ENCODE data around the gene GEN1. TPM values are rescaled to one million over a fixed set of nuclear protein-coding genes. Genes with fewer than 3 reads are reported as not detected.

The GEN1 gene
- total RNA-seq, 1 donor from 2014 or later: 44.4 TPM

- TF ChIP-seq, protein P1, sequence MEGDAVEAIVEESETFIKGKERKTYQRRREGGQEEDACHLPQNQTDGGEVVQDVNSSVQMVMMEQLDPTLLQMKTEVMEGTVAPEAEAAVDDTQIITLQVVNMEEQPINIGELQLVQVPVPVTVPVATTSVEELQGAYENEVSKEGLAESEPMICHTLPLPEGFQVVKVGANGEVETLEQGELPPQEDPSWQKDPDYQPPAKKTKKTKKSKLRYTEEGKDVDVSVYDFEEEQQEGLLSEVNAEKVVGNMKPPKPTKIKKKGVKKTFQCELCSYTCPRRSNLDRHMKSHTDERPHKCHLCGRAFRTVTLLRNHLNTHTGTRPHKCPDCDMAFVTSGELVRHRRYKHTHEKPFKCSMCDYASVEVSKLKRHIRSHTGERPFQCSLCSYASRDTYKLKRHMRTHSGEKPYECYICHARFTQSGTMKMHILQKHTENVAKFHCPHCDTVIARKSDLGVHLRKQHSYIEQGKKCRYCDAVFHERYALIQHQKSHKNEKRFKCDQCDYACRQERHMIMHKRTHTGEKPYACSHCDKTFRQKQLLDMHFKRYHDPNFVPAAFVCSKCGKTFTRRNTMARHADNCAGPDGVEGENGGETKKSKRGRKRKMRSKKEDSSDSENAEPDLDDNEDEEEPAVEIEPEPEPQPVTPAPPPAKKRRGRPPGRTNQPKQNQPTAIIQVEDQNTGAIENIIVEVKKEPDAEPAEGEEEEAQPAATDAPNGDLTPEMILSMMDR (IDR thresholded peaks at IDR 0.05; ENCODE audit: partially characterized antibody, unreplicated experiment): no peak
- Mint-ChIP-seq H3K4me3 (ENCODE audit: unreplicated experiment) (no peak overlapping the region), H3K27me3 (ENCODE audit: unreplicated experiment) (no peaks in the 10 kb centered on the region), H3K4me1 (ENCODE audit: low read depth, unreplicated experiment) (no peaks in the 10 kb centered on the region), H3K27ac (ENCODE audit: unreplicated experiment) (no peak overlapping the region), H3K9me3 (ENCODE audit: unreplicated experiment) (no peaks in the 10 kb centered on the region), H3K36me3 (ENCODE audit: unreplicated experiment) (no peaks in the 10 kb centered on the region)
- DNase-seq: no peak
These were observed 43.2 kb upstream of the GEN1 start for GRCh38 chr2:17710547-17711248.

GRCh38 chr2:17713291-17713690 lies 40.6 kb upstream of the GEN1 start:
- Mint-ChIP-seq H3K36me3 (ENCODE audit: unreplicated experiment) (no peaks in the 10 kb centered on the region), H3K27me3 (ENCODE audit: unreplicated experiment) (no peaks in the 10 kb centered on the region), H3K27ac (ENCODE audit: unreplicated experiment) (no peak overlapping the region), H3K9me3 (ENCODE audit: unreplicated experiment) (no peaks in the 10 kb centered on the region), H3K4me1 (ENCODE audit: low read depth, unreplicated experiment) (no peaks in the 10 kb centered on the region), H3K4me3 (ENCODE audit: unreplicated experiment) (no peak overlapping the region)
- DNase-seq: no peak
- TF ChIP-seq, protein P1 (IDR thresholded peaks at IDR 0.05; ENCODE audit: partially characterized antibody, unreplicated experiment): no peak

DNA sequence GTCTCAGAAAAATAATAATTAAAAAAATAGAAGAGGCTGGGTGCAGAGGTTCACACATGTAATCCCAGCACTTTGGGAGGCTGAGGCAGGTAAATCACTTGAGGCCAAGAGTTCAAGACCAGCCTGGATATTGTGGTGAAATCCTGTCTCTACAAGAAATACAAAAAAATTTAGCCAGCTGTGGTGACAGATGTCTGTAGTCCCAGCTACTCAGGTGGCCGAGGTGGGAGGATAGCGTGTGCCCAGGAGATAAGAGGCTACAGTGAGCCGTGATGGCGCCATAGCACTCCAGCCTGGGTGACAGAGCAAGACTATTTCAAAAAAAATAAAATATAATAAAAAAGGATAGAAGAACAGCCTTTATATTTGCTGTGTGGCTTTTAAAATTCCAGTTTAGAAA lies 36.3 kb upstream of the GEN1 start:
- H3K4me1 Mint-ChIP-seq (ENCODE audit: low read depth, unreplicated experiment): no peaks in the 10 kb centered on the region
- no peaks in the 10 kb centered on the region for H3K36me3 Mint-ChIP-seq (ENCODE audit: unreplicated experiment)
- TF ChIP-seq, protein P1 (IDR thresholded peaks at IDR 0.05; ENCODE audit: partially characterized antibody, unreplicated experiment): no peak
- H3K9me3 Mint-ChIP-seq (ENCODE audit: unreplicated experiment): no peaks in the 10 kb centered on the region
- DNase-seq: no peak
- H3K27ac Mint-ChIP-seq (ENCODE audit: unreplicated experiment): no peak overlapping the region
- no peak overlapping the region for H3K4me3 Mint-ChIP-seq (ENCODE audit: unreplicated experiment)
- H3K27me3 Mint-ChIP-seq (ENCODE audit: unreplicated experiment): no peaks in the 10 kb centered on the region

- Mint-ChIP-seq H3K9me3 (ENCODE audit: unreplicated experiment) (no peaks in the 10 kb centered on the region), H3K27me3 (ENCODE audit: unreplicated experiment) (no peaks in the 10 kb centered on the region), H3K4me1 (ENCODE audit: low read depth, unreplicated experiment) (no peaks in the 10 kb centered on the region), H3K27ac (ENCODE audit: unreplicated experiment) (no peak overlapping the region), H3K4me3 (ENCODE audit: unreplicated experiment) (no peak overlapping the region), H3K36me3 (ENCODE audit: unreplicated experiment) (no peaks in the 10 kb centered on the region)
- TF ChIP-seq, protein P1 (IDR thresholded peaks at IDR 0.05; ENCODE audit: partially characterized antibody, unreplicated experiment): no peak
- DNase-seq: no peak
These were observed 35.2 kb upstream of the GEN1 start for GRCh38 chr2:17718689-17719088.

DNA sequence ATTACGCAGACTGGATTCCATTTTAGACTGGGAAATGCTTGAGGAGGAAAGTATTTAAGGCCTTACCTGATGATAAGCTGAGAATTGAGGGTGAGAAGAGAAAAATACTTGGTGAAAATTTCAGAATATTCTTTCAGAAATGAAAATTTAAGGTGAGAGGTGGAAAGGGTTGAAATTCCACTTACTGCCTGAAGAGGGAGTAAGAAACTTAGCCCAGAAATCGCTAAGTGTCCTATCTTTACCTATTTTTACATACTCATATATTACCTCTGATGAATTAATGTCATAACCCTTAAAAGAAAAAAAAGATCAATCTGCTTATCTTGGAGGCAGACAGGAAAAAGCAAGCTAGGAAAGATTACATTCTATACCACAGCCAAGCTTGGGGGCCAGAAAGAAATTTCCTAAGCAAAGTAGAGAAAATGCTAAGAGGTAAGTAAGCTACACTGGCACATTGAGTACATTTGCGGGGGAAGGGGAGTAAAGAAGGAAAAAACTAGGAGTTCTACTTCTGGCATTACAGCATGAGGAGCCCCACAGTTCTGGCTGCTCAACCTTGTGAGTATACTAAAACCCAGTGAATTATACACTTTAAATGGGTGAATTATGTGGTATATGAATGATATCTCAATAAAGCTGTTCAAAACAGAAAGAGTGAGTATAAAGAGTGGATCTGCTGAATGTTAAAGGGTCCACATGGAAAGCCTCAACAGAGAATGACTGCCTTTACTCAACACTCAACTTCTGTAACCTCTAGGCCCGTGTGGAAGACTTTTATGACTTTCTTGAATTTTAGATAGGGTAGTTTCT lies 34.2 kb upstream of the GEN1 start:
- TF ChIP-seq, protein P1 (IDR thresholded peaks at IDR 0.05; ENCODE audit: partially characterized antibody, unreplicated experiment): peak; percentile 91
- no peak for DNase-seq
- no peaks in the 10 kb centered on the region for H3K4me1 Mint-ChIP-seq (ENCODE audit: low read depth, unreplicated experiment)
- H3K9me3 Mint-ChIP-seq (ENCODE audit: unreplicated experiment): no peaks in the 10 kb centered on the region
- H3K4me3 Mint-ChIP-seq (ENCODE audit: unreplicated experiment): no peak overlapping the region
- H3K27me3 Mint-ChIP-seq (ENCODE audit: unreplicated experiment): no peaks in the 10 kb centered on the region
- no peak overlapping the region for H3K27ac Mint-ChIP-seq (ENCODE audit: unreplicated experiment)
- no peaks in the 10 kb centered on the region for H3K36me3 Mint-ChIP-seq (ENCODE audit: unreplicated experiment)

Measured in glutamatergic neuron (in vitro differentiated cells).